Measurements from ENCODE around the gene RETREG1.

DNA sequence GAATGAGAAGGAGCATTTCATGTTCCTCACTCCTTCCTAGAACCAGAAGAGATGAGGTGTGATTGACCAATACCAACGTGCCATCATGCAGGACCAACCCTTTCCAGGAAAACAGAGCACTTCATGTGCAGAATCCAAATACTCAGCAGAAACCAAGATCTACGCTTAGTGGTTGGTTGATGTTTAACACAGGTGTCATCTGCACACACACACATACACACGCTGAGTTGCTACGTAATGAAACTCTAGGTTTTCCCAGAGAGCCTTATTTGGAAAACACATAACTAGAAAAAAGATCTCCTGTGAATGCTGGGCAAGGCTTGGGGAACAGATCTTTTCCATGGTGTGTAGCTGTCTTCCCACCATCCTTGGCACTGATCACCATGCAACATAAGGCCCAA, 130.1 kb downstream of the RETREG1 start:
- TF ChIP-seq, protein P1, sequence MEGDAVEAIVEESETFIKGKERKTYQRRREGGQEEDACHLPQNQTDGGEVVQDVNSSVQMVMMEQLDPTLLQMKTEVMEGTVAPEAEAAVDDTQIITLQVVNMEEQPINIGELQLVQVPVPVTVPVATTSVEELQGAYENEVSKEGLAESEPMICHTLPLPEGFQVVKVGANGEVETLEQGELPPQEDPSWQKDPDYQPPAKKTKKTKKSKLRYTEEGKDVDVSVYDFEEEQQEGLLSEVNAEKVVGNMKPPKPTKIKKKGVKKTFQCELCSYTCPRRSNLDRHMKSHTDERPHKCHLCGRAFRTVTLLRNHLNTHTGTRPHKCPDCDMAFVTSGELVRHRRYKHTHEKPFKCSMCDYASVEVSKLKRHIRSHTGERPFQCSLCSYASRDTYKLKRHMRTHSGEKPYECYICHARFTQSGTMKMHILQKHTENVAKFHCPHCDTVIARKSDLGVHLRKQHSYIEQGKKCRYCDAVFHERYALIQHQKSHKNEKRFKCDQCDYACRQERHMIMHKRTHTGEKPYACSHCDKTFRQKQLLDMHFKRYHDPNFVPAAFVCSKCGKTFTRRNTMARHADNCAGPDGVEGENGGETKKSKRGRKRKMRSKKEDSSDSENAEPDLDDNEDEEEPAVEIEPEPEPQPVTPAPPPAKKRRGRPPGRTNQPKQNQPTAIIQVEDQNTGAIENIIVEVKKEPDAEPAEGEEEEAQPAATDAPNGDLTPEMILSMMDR (IDR thresholded peaks at IDR 0.05; ENCODE audit: low read length): no peak
- no peak for TF ChIP-seq EZH2 (optimal IDR thresholded peaks at IDR 0.05; ENCODE audit: low read depth, low read length)
